Hematopoietic multipotent progenitor cell treated with erythropoietin and hydrocortisone succinate and interleukin-3 and kit ligand, for 8 days (in vitro differentiated cells): ENCODE data around the gene MED22.

Experiments used
- DNase-seq: peaks from one replicate; pipeline ENCODE4 v3.0.0-alpha.2; 2015

MED22 gene

DNA sequence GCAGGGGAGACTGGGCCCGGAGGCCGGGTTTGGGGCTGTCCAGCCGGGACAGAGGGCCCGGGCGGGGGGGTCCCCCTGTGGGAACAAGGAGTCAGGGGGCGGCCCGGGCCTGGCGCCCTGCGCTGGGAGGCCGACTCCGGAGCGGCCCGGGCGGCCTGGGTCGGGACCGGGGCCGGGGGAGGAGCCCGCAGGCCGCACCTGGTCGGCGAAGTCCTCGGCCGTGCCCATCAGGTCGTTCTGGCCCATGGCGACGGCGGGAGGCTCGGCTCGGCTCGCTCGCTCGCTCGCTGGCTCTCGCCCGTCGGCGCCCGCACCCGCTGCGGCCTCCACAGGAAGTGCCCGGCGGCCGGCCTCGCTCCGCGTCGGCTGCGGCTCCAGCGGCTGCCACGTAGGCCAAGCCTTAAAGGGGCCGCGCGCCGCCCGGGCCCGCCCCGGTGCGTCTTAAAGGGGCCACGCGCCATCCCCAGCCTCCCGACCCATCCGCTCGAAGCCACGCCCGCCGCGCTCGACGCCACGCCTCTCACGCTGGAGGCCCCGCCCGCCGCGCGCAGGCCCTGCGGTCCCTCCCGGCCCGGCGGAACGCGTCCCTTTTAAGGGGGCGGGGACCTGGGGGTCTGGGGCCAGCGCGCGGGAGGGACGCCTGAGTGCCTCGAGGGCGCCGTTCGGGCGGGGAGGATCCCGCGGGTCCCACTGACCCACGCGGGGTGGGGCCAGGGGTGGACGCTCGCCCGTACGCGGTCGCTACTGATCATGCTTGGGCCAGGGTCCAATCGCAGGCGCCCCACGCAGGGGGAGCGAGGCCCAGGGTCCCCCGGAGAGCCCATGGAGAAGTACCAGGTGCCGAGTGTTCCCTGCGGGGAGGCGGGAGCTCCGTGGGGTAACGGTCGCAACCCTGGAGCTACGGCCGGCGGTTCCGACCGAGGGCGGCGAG lies 28.1 kb upstream of the MED22 start, which contains the start of the genes STKLD1 and SURF4:
Gene STKLD1 (plus strand): TSS at position 643 of the 931 bp plus-strand sequence. CDS start 108 bp downstream, at position 751.
Gene SURF4 (minus strand): TSS at position 337 of the 931 bp plus-strand sequence. CDS start 91 bp downstream, at position 246.
- peak; percentile 94 for DNase-seq

DNA sequence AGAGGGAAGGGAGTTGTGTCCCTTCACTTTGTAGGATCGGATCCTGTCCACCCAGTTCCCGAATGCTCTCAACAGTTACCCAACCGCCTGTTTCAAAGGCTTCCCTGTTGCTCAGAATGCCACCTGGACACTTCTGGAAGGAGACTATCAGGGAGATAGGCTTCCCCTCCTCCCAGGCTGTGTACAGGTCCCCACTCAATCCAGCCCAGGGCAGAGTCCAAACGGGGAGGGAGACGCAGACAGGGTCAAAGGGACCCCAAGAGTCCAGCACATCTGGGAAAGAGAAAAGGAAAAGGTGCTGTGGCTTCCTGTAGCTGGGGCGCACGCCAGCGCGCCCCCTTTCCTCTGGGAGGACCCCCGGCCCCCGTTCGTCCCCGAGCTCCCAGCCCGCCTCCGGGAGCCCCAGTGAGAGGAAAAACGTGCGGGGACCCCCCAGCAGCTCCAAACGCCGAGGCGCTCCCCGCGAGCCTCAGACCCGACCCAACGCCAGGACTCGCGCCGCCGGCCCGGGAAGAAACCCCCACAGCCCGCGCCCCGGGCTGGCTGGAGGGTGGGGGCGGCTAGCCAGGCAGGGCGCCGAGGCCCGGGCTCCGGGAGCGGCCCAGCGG lies 27.3 kb upstream of the MED22 start:
- DNase-seq, result peak; percentile 51

DNA sequence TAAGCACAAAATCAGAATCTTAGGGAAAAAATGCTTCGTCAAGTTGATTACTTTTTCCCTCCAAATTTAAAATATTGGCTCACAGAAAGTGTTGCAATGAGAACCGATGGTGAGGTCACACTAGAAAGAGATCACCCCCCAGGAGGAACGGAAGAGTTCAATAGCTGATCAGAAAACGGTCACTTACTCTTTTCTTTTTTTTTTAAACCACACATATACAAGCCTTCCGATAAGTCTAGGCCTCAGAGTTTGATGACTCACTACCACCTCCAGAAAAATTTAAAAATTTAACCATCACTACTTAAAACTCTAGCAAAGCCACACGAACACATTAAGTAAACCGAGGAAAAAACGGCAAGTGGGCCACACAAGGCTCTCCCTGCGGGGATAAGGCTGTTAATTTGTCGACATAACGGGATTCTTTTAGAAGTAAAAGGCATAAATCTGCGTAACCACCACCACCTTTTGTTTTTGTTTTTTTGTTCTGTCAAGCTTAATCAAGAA lies 26.7 kb upstream of the MED22 start:
- DNase-seq, result peak; percentile 68

DNA sequence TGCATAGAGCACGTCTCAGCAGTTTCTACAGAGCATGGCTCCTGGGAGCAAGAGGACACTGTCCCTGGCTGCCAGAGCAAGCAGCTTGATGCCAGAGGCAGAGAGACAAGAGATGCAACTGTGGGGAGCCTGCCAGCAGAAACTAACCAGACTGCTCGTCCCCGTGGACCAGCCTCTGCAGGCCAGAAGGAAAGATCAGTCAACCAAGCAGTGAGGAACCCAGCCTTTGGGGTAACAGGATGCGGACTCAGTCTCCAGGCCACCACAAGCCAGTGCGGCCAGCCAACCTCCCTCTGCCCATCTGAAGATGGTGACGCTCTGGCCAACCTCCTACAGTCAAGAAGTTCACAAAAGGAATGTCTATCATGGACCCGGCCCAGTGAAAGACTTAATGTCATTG lies 24.2 kb upstream of the MED22 start:
- DNase-seq, result no peak

DNA sequence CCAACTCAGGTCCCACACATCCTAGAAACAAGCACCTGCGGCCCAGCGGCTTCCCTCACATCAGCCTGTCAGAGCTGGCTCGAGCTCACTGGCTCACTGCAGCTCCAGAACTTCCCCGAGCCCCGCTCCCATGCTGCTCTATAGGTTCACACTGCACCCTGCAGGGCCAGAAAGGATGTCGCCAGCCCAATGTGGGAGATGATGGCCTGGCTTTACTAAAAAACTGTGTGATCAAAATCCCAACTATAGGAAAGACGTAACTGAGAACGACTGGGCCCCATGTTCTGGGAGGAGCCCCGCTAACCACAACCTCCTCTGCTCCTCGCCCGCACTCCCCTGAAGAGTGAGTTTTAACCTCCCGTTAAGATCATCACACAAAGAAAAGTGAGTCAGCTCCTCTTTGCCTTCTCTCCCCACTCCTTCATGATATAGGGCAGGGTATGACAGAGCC lies 23.4 kb upstream of the MED22 start:
- DNase-seq, result peak; percentile 65

DNA sequence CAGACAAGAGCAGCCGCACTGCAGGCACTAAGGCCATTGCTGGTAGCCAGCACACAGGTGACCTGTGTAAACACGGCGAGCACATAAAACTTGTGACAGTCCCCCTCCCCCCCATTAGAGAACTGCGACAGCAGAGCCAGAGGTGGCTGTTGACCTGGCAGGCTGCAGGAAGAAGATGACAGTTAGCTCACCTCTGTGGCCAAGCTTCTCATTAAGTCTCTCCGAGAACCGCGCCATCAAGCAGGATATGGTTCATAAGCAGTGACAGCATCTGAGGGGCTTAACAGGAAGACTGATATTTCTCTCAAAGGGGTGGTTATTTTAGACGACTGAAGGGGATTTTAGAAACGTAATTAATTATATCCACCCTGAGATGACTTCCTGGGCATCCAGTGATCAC lies 22.8 kb upstream of the MED22 start:
- DNase-seq, result no peak

DNA sequence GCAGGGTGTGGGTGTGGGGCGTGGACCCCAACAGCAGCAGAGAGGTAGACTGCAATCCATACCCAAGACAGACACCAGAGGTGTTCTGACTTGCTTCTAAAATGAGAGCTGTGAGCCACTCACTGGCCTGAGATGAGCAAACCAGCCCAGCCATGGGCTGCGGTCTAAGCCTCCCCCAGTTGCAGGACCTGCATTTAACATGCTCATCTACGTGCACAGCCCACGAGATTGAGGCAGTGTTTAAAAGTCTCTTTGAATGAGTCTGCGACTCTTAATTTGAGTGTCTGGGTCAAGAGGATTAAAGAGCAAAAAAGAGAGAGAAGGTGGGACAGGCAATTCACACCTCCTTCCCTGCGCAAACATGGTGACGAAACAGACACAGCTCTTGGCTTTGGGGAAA lies 22.0 kb upstream of the MED22 start:
- DNase-seq, result no peak

DNA sequence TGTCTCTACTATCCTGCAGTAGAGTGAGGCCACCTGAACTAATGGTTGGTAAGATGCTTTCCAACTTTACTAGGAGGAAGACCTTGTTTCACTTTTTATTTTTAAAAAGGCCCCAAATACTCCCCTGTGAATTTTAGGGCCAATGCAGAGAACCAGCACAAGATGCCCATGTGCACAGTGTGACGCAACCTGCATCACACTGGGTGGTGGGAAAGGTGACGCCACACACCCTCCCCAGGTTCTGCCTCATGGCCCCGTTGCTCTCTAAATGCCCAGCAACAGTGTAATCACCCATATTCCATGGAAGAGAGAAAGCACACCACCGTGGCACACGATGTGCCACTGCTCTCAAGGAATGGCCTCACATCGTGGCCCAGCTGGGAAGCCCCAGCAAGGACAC lies 21.5 kb upstream of the MED22 start:
- no peak for DNase-seq

DNA sequence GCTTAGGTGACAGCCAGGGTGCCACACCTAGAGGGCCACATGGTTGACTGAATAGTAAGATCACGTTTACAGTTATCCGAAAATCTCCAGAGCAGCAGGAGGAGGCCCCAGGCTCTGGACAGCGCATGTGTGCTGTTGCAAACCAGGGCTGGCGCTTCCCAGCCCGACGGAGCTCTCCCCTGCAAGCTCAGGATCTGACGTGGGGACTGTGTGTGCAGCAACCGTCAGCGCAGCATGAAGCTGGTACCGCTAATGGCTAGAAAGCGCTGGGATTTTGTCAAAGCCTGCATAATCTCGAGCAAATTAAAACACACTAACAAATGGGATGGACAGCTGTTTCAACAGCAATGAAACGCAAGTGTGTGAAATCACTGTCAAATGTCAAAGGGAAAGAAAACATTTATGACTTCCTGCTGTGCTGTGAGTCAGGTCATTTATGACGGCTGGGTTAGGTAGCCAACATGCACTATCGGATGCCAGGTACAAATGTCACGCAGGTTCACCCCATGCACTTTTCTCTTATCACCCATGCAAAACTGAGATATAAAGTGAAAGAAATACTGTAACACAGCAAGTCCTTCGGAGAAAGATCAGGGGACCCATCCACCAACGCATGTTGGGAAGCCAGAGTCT lies 20.4 kb upstream of the MED22 start:
- DNase-seq, result no peak

DNA sequence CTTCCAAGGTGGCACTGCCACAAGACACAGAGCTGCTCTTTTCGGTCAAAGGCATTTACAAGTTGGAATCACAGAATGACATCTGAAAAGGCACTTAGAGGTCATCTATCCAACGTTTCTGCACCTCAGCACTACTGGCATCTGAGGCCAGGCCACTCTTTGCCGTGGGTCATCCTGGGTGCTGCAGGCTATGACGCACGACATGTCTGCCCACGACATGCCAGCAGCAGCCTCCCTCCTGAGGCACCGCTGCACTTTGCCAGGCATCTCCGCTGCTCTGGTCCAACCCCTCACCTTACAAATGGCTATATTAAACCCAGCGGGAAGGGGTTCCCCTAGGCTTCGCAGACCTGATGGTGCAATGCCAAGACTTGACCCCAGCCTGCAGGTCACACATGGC lies 19.8 kb upstream of the MED22 start:
- no peak for DNase-seq

DNA sequence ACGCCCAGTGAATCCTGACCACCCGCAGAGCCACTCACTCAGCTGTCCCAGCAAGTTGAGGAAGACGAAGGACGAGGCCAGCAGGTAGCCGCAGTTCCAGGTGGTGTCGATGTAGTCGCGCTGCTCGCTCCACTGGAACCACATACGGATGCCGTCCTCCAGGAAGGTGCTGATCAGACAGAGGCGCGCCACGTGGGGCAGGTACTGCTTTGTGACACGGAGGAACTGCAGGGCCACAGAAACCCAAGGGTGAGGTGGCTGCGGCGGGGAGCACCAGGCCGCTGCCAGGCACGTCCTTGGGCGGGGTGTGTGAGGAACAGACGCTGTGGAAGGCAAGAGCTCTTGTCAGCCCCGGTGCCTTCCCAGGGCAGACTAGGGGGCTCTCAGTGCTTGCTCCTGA lies 19.3 kb upstream of the MED22 start:
- no peak for DNase-seq

DNA sequence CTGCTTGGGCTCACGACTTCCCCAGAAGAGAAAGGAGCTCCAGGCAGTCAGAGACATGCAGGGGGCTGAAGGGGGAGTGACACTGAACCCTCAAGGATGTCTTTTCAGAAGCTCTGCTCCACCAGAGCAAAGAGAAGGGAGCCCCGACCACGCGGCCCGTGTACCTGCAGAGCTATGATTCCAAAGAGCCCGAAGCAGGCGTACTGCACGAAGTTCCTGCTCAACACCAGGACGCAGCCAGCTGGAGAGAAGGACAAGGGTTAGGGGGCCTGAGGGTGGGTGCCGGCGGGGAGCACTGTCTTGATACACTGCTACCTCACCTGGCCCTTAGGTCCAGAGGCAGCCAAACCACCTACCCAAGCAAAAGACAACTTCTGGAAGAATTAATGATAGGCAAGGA lies 18.5 kb upstream of the MED22 start:
- no peak for DNase-seq

DNA sequence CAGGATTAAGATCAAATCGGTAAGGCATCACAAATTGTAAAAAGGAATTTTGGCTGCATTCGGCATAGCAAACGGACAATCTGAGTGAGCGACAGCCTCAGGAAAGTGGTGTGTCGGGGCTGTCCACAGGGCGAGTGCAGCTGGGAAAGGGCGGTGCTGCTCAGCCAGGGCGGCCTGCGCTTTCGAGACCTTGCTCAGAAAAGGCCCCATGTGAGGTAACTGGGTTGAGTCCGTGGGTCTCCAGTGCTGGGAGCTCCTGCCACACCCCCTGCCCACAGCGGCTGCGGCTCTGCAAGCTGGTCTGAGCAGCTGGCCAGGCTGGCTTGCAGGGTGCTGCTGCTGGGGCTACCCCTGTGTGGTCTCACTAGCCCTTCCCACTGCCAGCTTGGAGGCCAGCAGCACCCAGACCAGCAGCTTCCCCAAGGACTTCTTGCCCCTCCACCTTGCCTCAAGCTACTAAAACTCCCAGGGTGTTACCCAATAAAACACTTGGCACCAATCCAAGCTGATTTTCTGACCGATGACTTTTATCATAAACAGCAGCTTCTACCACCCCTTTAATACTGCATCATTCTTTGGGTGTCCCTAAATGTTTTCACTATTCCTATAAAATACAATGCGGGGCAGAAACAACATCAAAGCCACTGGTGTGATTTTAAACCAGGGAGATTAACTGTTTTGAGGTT lies 14.6 kb upstream of the MED22 start:
- DNase-seq, result peak; percentile 79

DNA sequence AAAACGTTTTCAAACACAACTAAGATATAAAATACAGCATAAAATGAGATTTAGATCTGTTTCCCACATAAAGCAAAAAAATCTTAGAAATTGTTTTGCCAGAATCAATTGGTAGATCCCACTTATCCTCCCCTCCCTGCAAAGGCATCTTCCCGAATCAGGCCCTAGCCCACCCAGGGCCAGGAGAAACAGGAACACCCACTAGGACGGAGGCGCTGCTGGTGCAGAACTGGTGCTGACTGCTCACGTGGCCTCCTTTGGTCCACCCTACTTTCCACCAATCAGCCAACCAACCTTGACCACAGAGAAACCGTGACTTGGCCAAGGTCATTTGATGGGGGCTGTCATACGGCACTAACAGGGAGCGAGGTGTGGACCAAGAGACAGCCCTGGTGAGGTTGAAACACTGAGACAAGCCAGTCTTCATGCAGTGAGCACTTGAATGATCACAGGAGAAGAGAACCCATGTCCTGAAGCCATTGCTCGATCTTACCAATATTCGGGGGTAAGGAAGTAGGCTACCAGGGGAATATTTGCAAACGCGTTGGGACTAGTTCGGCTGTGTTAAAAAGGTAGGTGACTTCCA lies 13.7 kb upstream of the MED22 start:
- DNase-seq, result no peak

DNA sequence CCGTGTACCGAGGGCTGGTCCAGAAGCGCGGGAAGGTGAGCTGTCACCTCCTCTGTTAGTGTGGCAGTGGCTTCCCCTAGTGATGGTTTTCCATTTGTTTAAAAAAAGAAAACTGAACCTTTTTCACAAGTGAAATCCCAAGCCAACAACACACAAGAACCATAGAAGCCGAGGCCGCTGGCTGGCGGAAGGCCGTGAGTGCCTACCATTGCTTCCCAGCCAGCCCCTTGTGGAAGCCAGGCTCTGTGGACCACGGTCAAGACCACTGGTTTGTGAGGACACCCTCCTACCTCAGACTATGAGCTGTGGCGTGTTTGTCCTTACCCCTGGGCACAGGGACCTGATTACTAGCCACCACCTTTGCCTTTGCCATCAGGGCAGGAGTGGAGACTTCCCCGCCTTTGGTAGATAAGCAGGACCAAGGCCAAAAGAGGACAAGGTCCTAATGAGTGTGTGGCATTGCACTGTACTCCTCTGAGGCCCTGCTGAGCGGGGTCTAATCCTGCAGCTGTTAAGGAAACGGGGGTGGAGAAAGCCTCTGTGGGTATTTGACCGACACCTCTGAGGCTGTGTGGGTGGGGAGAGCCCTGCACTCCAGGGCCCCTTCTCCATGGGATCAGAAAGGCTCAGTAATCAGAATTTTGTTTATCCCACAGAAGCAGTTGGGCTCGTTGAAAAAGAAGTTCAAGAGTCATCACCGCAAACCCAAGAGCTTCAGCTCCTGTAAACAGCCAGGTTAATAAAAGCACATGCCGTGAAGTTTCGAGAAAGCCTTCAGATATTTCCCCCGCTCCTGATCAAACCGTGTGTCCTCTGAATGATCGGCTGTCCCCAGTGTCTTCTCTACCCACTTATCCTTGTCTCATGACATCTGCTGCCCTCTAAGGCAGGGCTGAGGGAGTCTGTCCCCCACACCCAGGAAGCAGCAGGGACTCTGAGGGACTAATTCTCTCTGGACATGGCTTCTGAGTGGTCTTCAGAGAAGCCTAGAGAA lies 12.8 kb upstream of the MED22 start:
- DNase-seq, result peak; percentile 47

DNA sequence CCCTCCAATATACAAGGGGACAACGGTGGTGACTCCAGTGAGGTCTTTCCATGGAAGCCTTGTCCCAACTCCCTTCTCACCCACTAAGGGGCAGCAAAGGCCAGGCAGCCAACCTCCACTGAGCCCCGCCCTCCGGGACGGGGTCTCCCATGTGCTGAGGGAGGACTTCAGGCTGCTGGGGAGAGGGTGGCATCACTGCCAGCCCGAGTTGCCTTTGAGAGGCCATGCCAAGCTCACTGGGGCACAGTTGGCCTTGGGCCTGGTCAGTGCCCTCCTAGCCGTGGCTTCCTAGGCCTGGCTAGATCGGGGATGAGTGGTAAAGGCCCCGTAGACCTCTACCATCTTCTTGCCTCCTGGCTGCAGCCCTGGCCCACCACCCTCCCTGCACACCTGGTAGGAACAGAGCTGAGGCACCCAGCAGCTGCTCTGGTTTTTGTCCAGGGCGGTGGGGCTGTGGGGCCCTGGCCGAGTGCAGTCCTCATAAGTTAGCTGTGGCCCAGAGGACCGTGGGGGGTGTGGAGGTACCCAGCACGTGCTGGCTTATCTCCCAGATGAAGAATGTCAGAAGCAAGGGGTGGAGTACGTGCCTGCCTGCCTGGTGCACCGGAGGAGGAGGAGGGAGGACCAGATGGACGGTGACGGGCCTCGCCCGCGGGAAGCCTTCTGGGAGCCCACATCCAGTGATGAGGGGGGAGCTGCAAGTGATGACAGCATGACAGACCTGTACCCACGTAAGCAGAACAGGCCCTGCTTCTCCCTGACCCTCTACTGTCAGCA lies 11.7 kb upstream of the MED22 start:
- DNase-seq, result peak; percentile 87

DNA sequence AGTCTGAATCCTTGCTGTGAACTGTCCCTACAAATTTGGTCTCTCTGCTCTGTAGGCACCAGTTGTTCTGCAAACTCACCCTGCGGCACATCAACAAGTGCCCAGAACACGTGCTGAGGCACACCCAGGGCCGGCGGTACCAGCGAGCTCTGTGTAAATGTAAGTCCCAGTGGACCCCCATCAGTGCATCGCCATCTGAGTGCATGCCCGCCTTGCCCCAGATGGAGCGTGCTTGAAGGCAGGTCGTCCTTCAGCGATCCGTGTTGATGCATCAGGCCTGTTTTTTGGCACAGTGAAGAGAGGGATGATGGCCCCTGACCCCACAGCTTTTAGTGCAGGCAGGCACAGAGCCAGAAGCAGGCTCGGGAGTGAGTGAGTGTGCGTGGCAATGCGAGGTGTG lies 9.7 kb upstream of the MED22 start:
- no peak for DNase-seq

DNA sequence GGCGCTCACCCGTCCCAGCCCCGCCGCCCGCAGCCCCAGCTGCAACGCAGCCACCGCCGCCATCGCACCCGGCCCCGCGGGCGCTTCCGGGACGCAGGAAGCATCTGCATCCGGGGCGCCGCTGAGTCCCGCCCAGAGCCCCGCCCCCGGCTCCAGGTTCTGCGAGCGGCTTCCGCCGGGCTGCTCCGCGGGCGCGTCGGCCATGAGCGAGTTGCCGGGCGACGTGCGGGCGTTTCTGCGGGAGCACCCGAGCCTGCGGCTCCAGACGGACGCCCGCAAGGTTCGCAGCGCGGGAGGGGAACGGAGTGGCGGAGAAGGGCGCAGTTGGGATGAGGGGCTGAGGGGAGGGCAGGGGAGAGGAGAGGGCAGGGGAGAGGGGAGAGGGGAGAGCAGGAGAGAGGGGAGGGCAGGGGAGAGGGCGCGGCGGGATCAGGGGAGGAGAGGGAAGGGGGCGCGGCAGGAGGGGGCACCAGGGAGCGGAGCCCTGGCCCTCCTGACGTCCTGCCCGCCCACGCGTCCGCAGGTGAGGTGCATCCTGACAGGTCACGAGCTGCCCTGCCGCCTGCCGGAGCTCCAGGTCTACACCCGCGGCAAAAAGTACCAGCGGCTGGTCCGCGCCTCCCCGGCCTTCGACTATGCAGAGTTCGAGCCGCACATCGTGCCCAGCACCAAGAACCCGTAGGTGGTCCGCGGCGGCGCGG lies 8.6 kb upstream of the MED22 start, which contains the start of the genes SURF1 and SURF2:
Gene SURF1 (minus strand): TSS at position 97 of the 701 bp plus-strand sequence. CDS start 34 bp downstream, at position 63.
Gene SURF2 (plus strand): TSS at position 160 of the 701 bp plus-strand sequence. CDS start 43 bp downstream, at position 203.
- peak; percentile 83 for DNase-seq

DNA sequence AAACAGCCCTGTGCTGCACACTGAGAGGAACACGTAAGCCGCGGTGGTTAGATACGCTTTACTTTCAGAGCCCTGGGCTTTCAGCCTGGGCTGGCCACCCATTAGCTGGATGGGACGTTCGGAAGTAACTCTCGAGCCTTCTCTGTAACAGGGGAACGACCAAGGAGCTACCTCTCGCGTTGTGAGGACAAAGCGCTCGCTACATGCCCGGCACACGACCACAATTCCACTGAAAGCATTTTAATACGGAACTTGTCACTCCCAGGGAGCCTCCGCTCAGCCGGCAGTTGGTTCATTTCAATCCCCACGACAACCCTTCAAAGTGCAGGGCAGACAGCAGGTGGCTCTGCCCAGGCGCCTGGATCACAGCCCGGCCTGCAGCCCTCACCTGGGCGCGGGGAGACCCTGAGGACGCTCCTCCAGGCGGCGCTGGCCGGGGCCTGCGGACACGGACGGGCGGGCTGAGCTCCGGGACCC lies 8.0 kb upstream of the MED22 start:
- DNase-seq, result no peak
